ENCODE measurements around the gene TMA7. TPM values are rescaled to one million over a fixed set of nuclear protein-coding genes. Genes with fewer than 3 reads are reported as not detected.

TMA7 gene
- total and polyA plus RNA-seq, 9 of the 15 experiments (the other 6 are each of a cell fraction or from before 2014, with no cell fraction given), result 209 to 1,003 (median 486) TPM

GRCh38 chr3:48469046-48469915, 29.2 kb downstream of the TMA7 start:
- no peaks in the 10 kb centered on the region for H3K9me3 ChIP-seq (replicated peaks; ENCODE audit: control insufficient read depth, insufficient read depth, low read depth, low read length)
- H3K9me1 ChIP-seq (ENCODE audit: control insufficient read depth, insufficient read depth, low read length), result no peaks in the 10 kb centered on the region
- POLR2A ChIA-PET, result interaction anchor here (0.6 to 0.9 kb wide), 3 partner anchors 156 to 446 kb away, joined by 3 read pairs; no protein-coding TSS in a partner anchor
- 94% methylated on average over 14 of the region's 29 CpGs for WGBS (ENCODE audit: insufficient coverage, low coverage, missing lambda C conversion rate)
- peaks cover 11 to 62% of the 10 kb centered on the region in 2 experiments for H3K4me1 ChIP-seq (replicated peaks in 1 of 2; ENCODE audit: control insufficient read depth in 2 of 2, insufficient read depth in 2 of 2, low read length in 2 of 2)
- H4K20me1 ChIP-seq (replicated peaks; ENCODE audit: control insufficient read depth, insufficient read depth, low read length), result no peaks in the 10 kb centered on the region
- BruUV-seq (replicated peaks), result no TSS peak
- peaks cover 38% of the 10 kb centered on the region; the same call in 1 of the 3 replicates for H3K36me3 ChIP-seq (ENCODE audit: control insufficient read depth, insufficient read depth, low read length)
- H3K27ac ChIP-seq (ENCODE audit: extremely low read depth, low read depth, low read length), result no peak overlapping the region
- H3K9ac ChIP-seq (ENCODE audit: insufficient read depth in 1 of 2, low read depth in 2 of 2, low read length in 2 of 2), result peak overlapping the region in 1 of 2 experiments; percentile 13; a peak in 1 of 4 replicates
- in situ Hi-C loops (cut with MboI) (loop anchor here (5.0 kb wide), 1 partner anchor 88 kb away; the partner anchor contains the start of gene PFKFB4), intact Hi-C loops (cut with micrococcal nuclease) (no loop called here)
- CTCF ChIA-PET (ENCODE audit: low intra/inter-chr PET ratio), result interaction anchor here (0.5 kb wide), 1 partner anchor 196 kb away, joined by 3 read pairs; no protein-coding TSS in a partner anchor
- no peak for FAIRE-seq
- no peak overlapping the region for H2AFZ ChIP-seq (ENCODE audit: low read depth, low read length)
- no peak for ATAC-seq
- peaks cover 24% of the 10 kb centered on the region for H3K79me2 ChIP-seq (ENCODE audit: control insufficient read depth, insufficient read depth, low read length)
- H3K4me3 ChIP-seq, result no peak overlapping the region
- H3K4me2 ChIP-seq (ENCODE audit: insufficient read depth, low read length), result no peak overlapping the region
- 0 out of 2 replicates have a peak, but pooled peaks have one; percentile 30 for TF ChIP-seq POLR2G (IDR thresholded peaks at IDR 0.05; ENCODE audit: low read depth, low read length)
- TF ChIP-seq ESRRB (CRISPR knock-in tag; IDR thresholded peaks at IDR 0.05; ENCODE audit: borderline replicate concordance), result no peak
- TF ChIP-seq ZBTB33 (CRISPR knock-in tag; IDR thresholded peaks at IDR 0.05), result peak; percentile 44; the same call in 1 of the 2 replicates
- no peak for TF ChIP-seq FUS (optimal IDR thresholded peaks at IDR 0.05; ENCODE audit: low read depth, low read length)
- TF ChIP-seq TFAM (CRISPR knock-in tag; conservative IDR thresholded peaks at IDR 0.05), result no peak
- DNase-seq (ENCODE audit: extremely low read depth in 1 of 4, low spot score in 3 of 4), result no peak
- no peaks in the 10 kb centered on the region for H3K27me3 ChIP-seq (ENCODE audit: control insufficient read depth in 2 of 2, insufficient read depth in 2 of 2, low read length in 2 of 2)

Data from K562 (cell line).